Neuronal stem cell (in vitro differentiated cells): ENCODE results near the gene DDX5. TPM values are rescaled to one million over a fixed set of nuclear protein-coding genes. Genes with fewer than 3 reads are reported as not detected.

Experiments used
- DNase-seq: peaks from one replicate; pipeline ENCODE4 v3.0.0-alpha.2; 2013; ENCODE audit warnings: low spot score
- H2AFZ ChIP-seq: one replicate; pipeline ENCODE4 v1.6.1; 2013; ENCODE audit warnings: mild to moderate bottlenecking, low read length, inconsistent platforms
- H2AK5ac ChIP-seq: 2 replicates; pipeline ENCODE4 v1.6.1; 2013; ENCODE audit warnings: low read depth, mild to moderate bottlenecking, inconsistent platforms, low read length, moderate library complexity, mixed read lengths
- H2BK120ac ChIP-seq: 2 replicates; pipeline ENCODE4 v1.6.1; 2013; ENCODE audit warnings: low read depth, mild to moderate bottlenecking, inconsistent platforms, low read length, moderate library complexity, mixed read lengths
- H2BK12ac ChIP-seq: one replicate; pipeline ENCODE4 v1.6.1; 2013; ENCODE audit warnings: low read length, inconsistent platforms
- H2BK15ac ChIP-seq: 2 replicates; pipeline ENCODE4 v1.6.1; 2013; ENCODE audit warnings: mild to moderate bottlenecking, low read length, inconsistent platforms, mixed read lengths
- H2BK5ac ChIP-seq: one replicate; pipeline ENCODE4 v1.6.1; 2013; ENCODE audit warnings: inconsistent platforms, mild to moderate bottlenecking, low read length, moderate library complexity
- H3K14ac ChIP-seq: one replicate; pipeline ENCODE4 v1.6.1; 2013; ENCODE audit warnings: low read length, inconsistent platforms
- H3K18ac ChIP-seq: 2 replicates; pipeline ENCODE4 v1.6.1; 2013; ENCODE audit warnings: low read length, inconsistent platforms
- H3K23ac ChIP-seq: 2 replicates; pipeline ENCODE4 v1.6.1; 2013; ENCODE audit warnings: low read depth, mild to moderate bottlenecking, mixed read lengths, low read length, inconsistent platforms; ENCODE audit not compliant: poor library complexity
- H3K27ac ChIP-seq: replicated peaks from 3 replicates; pipeline ENCODE4 v1.5.1; 2013; ENCODE audit warnings: low read length, inconsistent platforms
- H3K27me3 ChIP-seq, 3 experiments: 2 replicates each; pipeline ENCODE4 v1.6.1; 2013; ENCODE audit warnings: low read length in 3 of 3, mild to moderate bottlenecking in 2 of 3, inconsistent platforms in 1 of 3, low read depth in 1 of 3, mixed read lengths in 1 of 3, moderate library complexity in 1 of 3; ENCODE audit not compliant: control insufficient read depth in 3 of 3, insufficient read depth in 3 of 3
- H3K36me3 ChIP-seq, 2 donors: replicated peaks in 1 of 2; 2 replicates each; pipeline ENCODE4 v1.6.1; 2013; ENCODE audit warnings: low read length in 2 of 2; ENCODE audit not compliant: control insufficient read depth in 2 of 2, insufficient read depth in 2 of 2
- H3K4ac ChIP-seq: 2 replicates; pipeline ENCODE4 v1.6.1; 2013; ENCODE audit warnings: inconsistent platforms, mild to moderate bottlenecking, low read length, moderate library complexity
- H3K4me1 ChIP-seq, 2 donors: 1 replicate in 1 of 2; 2 replicates in 1 of 2; pipeline ENCODE4 v1.6.1; 2013; ENCODE audit warnings: low read length in 2 of 2, low read depth in 1 of 2; ENCODE audit not compliant: control insufficient read depth in 2 of 2, insufficient read depth in 1 of 2
- H3K4me2 ChIP-seq: one replicate; pipeline ENCODE4 v1.6.1; 2013; ENCODE audit warnings: mild to moderate bottlenecking, low read length, inconsistent platforms; ENCODE audit not compliant: insufficient read depth, poor library complexity, severe bottlenecking
- H3K4me3 ChIP-seq, 2 donors: 2 replicates each; pipeline ENCODE4 v1.5.1; 2013; ENCODE audit warnings: low read length in 2 of 2, mild to moderate bottlenecking in 2 of 2, inconsistent platforms in 1 of 2, moderate library complexity in 1 of 2
- H3K79me1 ChIP-seq: one replicate; pipeline ENCODE4 v1.6.1; 2013; ENCODE audit warnings: low read depth, mild to moderate bottlenecking, inconsistent platforms, low read length, moderate library complexity
- H3K9ac ChIP-seq: one replicate; pipeline ENCODE4 v1.6.1; 2013; ENCODE audit warnings: mild to moderate bottlenecking, low read depth, low read length, inconsistent platforms; ENCODE audit not compliant: poor library complexity
- H3K9me3 ChIP-seq, 2 donors: replicated peaks in 1 of 2; 2 replicates each; pipeline versions ENCODE3 to v1.6.1; 2013; ENCODE audit warnings: low read length in 2 of 2, mild to moderate bottlenecking in 2 of 2, inconsistent platforms in 1 of 2, low read depth in 1 of 2, mixed read lengths in 1 of 2, moderate library complexity in 1 of 2; ENCODE audit not compliant: control insufficient read depth in 2 of 2, insufficient read depth in 1 of 2
- H4K8ac ChIP-seq: one replicate; pipeline ENCODE4 v1.6.1; 2013; ENCODE audit warnings: low read depth, mild to moderate bottlenecking, inconsistent platforms, low read length, moderate library complexity
- H4K91ac ChIP-seq: one replicate; pipeline ENCODE4 v1.6.1; 2013; ENCODE audit warnings: low read length, low read depth, mild to moderate bottlenecking, inconsistent platforms; ENCODE audit not compliant: poor library complexity
- WGBS, 2 donors: extraction: QIAGEN DNeasy Blood & Tissue Kit; methylation state at CpG; one replicate each; pipeline ENCODE4 v1.1.7; 2013; ENCODE audit warnings: missing lambda C conversion rate in 2 of 2, mixed read lengths in 1 of 2; ENCODE audit not compliant: insufficient read length in 2 of 2, insufficient replicate concordance in 1 of 2; ENCODE audit errors: extremely low coverage in 2 of 2; 5-methylcytosine and 5-hydroxymethylcytosine counted together
- polyA plus RNA-seq, 2 experiments: library from polyadenylated mRNA; stranded (reverse); fragments of 200-250 nt; gene quantifications; one replicate each; pipeline ENCODE4 v1.2.3, GENCODE V29; 2013

DDX5 gene
- 616 TPM for polyA plus RNA-seq (2013, experiment 1 of 2)
- 618 TPM for polyA plus RNA-seq (2013, experiment 2 of 2)

GRCh38 chr17:64506201-64506575 is at the start of gene DDX5:
Gene DDX5, minus strand, starts transcription at chr17:64506289. Its CDS starts 170 bp downstream, at chr17:64506119.
- peaks cover 3 to 11% of the 10 kb centered on the region in 2 donors for H3K4me1 ChIP-seq
- H2BK15ac ChIP-seq = peak within 1 kb of the TSS; percentile 68
- H3K9ac ChIP-seq = peak within 1 kb of the TSS; percentile 98
- WGBS, 2 donors = no CpG with 5 or more reads among the region's 31 CpGs
- peak within 1 kb of the TSS; percentile 87 for H2AFZ ChIP-seq
- H3K9me3 ChIP-seq = no peaks in the 10 kb centered on the region
- H4K91ac ChIP-seq = peak within 1 kb of the TSS; percentile 73
- peak within 1 kb of the TSS; percentile 90 for H3K4ac ChIP-seq
- no peak for DNase-seq
- H2BK5ac ChIP-seq = peak within 1 kb of the TSS; percentile 99
- H3K4me3 ChIP-seq = peak within 1 kb of the TSS; percentile 88 to 99
- no peak within 1 kb of the TSS for H2BK12ac ChIP-seq
- peak within 1 kb of the TSS; percentile 96 for H2BK120ac ChIP-seq
- peaks cover 5% of the 10 kb centered on the region for H3K79me1 ChIP-seq
- H3K18ac ChIP-seq = peak within 1 kb of the TSS; percentile 99
- H3K4me2 ChIP-seq = peak within 1 kb of the TSS; percentile 54
- H2AK5ac ChIP-seq = peak within 1 kb of the TSS; percentile 100
- H4K8ac ChIP-seq = peak within 1 kb of the TSS; percentile 99
- H3K27ac ChIP-seq = peak within 1 kb of the TSS; percentile 93
- H3K23ac ChIP-seq = peak within 1 kb of the TSS; percentile 90
- peak within 1 kb of the TSS; percentile 49 for H3K14ac ChIP-seq
- no peaks in the 10 kb centered on the region for H3K27me3 ChIP-seq
- peaks cover 34 to 75% of the 10 kb centered on the region in 2 donors for H3K36me3 ChIP-seq

- WGBS, 2 donors = no CpG with 5 or more reads among the region's 4 CpGs
- Histone ChIP-seq H4K8ac (no peak overlapping the region), H2BK12ac (no peak overlapping the region), H3K4ac (no peak overlapping the region), H3K79me1 (no peaks in the 10 kb centered on the region), H3K27me3 (no peaks in the 10 kb centered on the region), H3K9me3 (no peaks in the 10 kb centered on the region), H2BK120ac (no peak overlapping the region), H4K91ac (no peak overlapping the region), H3K4me3 (no peak overlapping the region), H3K18ac (no peak overlapping the region), H2BK15ac (no peak overlapping the region), H2BK5ac (no peak overlapping the region), H2AK5ac (no peak overlapping the region), H3K14ac (no peak overlapping the region), H3K4me1 (no peaks in the 10 kb centered on the region), H3K23ac (no peak overlapping the region), H3K4me2 (no peak overlapping the region), H2AFZ (no peak overlapping the region), H3K9ac (no peak overlapping the region), H3K27ac (no peak overlapping the region), H3K36me3 (peaks cover 2 to 80% of the 10 kb centered on the region in 2 donors)
- DNase-seq = no peak
Measured at GRCh38 chr17:64555281-64555680, 49.2 kb upstream of the DDX5 start.

GRCh38 chr17:64554028-64554637 is 48.0 kb upstream of the DDX5 start:
- no peak overlapping the region for H2BK12ac ChIP-seq
- H3K27ac ChIP-seq = no peak overlapping the region
- H2AK5ac ChIP-seq = no peak overlapping the region
- H2BK5ac ChIP-seq = no peak overlapping the region
- no peaks in the 10 kb centered on the region for H3K4me1 ChIP-seq
- no peak overlapping the region for H3K4me3 ChIP-seq
- no peak overlapping the region for H2BK120ac ChIP-seq
- H3K14ac ChIP-seq = no peak overlapping the region
- H3K23ac ChIP-seq = no peak overlapping the region
- H4K8ac ChIP-seq = no peak overlapping the region
- H3K9me3 ChIP-seq = no peaks in the 10 kb centered on the region
- no peak for DNase-seq
- H3K18ac ChIP-seq = no peak overlapping the region
- H3K79me1 ChIP-seq = no peaks in the 10 kb centered on the region
- H4K91ac ChIP-seq = no peak overlapping the region
- no peak overlapping the region for H2BK15ac ChIP-seq
- no peak overlapping the region for H3K4ac ChIP-seq
- no peaks in the 10 kb centered on the region for H3K27me3 ChIP-seq
- no peak overlapping the region for H2AFZ ChIP-seq
- no peak overlapping the region for H3K4me2 ChIP-seq
- no peak overlapping the region for H3K9ac ChIP-seq
- H3K36me3 ChIP-seq = peaks cover 2 to 86% of the 10 kb centered on the region in 2 donors

GRCh38 chr17:64551461-64551860 is 45.4 kb upstream of the DDX5 start:
- H2BK120ac ChIP-seq = no peak overlapping the region
- H3K27ac ChIP-seq = no peak overlapping the region
- no peak overlapping the region for H2AFZ ChIP-seq

More at GRCh38 chr17:64551461-64551860, 45.4 kb upstream of the DDX5 start:
- no peak overlapping the region for H3K9ac ChIP-seq
- DNase-seq = no peak
- H4K91ac ChIP-seq = no peak overlapping the region
- no peaks in the 10 kb centered on the region for H3K9me3 ChIP-seq
- H3K14ac ChIP-seq = no peak overlapping the region
- no peak overlapping the region for H2BK5ac ChIP-seq
- H3K4ac ChIP-seq = no peak overlapping the region
- H2AK5ac ChIP-seq = no peak overlapping the region
- H4K8ac ChIP-seq = no peak overlapping the region
- H3K4me3 ChIP-seq = no peak overlapping the region
- H3K18ac ChIP-seq = no peak overlapping the region
- no peak overlapping the region for H2BK12ac ChIP-seq
- no peaks in the 10 kb centered on the region for H3K4me1 ChIP-seq
- H3K4me2 ChIP-seq = no peak overlapping the region
- no peaks in the 10 kb centered on the region for H3K79me1 ChIP-seq
- H3K36me3 ChIP-seq = peaks cover 2 to 86% of the 10 kb centered on the region in 2 donors
- H3K23ac ChIP-seq = no peak overlapping the region
- H3K27me3 ChIP-seq = no peaks in the 10 kb centered on the region
- H2BK15ac ChIP-seq = no peak overlapping the region
- no CpG with 5 or more reads among the region's 5 CpGs for WGBS, 2 donors
